Mucosa of gallbladder (tissue), 1 donor: ENCODE measurements around the gene CMC4. TPM values are rescaled to one million over a fixed set of nuclear protein-coding genes. Genes with fewer than 3 reads are reported as not detected.

Source experiments
- DNase-seq: peaks from one replicate; pipeline ENCODE4 v3.0.0-alpha.2; 2020; ENCODE audit warnings: low spot score
- total RNA-seq: library from RNA; stranded (reverse); gene quantifications from one replicate; pipeline ENCODE4 v1.2.1, GENCODE V29; 2021
- donor health status: DM: no; HTN: no; CAD: no.

The CMC4 gene
- total RNA-seq, 1 donor from 2014 or later = 10.1 TPM

DNA sequence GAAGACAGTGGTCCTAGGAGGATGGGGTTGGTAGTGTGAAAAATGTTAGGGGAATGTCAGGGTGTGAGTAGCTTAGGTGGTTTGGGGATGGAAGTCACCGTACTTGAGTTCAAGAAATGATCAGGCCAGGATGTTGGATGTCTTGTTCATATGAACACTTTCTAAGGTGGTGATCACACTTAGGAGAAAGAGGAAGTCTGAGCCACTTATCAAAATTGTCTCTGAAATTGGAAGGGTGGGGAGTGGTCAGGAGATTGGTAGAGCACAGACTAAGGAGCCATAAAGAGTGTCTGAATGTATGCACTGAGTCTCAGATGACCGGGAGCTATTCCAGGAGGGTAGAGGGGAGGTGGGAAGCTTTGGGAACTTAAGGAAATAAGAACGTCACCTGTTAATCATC, 17.3 kb downstream of the CMC4 start:
- DNase-seq = no peak

DNA sequence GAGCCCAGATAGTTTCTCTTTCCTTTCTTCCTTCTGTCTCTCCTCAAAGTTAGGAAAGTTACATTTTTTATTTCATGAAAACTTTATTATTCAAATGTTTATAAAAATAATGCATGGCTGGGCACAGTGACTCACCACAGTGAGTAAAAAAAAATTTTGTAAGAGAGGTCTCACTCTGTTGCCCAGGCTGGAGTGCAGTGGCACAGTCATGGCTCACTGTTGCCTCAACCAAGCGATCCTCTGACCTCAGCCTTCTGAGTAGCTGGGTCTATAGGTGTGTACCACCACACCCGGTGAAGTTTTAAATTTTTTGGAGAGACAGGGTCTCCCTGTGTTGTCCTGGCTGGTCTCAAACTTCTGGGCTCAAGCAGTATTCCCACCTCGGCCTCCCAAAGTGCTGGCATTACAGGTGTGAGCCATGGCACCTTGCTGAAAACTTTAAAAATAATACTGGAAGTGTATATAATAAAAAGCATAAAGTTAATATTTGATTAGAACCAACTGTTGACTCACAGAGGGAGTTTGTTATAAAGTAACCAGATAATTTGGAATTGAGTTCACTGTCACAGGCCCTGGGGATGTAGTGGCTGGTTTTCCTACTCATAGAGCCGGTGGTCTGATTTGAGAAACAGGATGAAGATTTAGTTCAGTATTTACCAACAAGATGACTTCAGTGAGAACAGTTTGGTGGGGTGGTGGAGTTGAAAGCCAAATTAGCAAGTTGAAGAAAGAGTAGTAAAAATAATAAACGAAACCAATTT, 18.0 kb downstream of the CMC4 start:
- no peak for DNase-seq

DNA sequence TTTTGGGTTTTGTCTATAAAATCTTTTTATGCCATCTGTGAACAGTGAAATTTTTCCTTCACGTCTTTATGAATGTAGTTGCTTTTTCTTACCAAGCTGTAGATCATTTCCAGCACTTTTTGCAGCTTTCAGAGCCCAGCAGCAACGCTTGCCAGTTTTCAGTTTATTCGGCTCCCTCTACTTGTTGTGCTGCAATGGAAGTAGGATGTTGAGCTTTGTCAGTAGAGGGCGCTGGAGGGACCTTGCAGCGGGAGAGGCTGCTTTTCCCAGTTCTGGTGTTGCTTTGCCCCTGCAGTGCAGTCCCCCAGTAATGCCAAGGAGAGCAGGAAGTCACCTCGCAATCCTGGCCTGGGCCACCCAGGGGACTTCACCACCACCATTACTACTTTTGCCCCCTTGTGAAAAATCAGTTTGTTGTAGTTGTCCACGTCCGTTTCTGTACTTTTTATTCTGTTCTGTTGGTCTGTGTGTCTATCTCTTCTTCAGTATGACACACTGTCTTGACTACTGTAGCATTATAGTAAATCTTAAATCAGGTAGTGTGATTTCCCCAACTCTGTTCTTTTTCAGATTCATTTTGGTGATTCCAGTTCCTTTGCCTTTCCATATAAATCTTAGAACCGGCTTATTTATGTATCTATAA, 21.8 kb downstream of the CMC4 start:
- peak; percentile 38 for DNase-seq

DNA sequence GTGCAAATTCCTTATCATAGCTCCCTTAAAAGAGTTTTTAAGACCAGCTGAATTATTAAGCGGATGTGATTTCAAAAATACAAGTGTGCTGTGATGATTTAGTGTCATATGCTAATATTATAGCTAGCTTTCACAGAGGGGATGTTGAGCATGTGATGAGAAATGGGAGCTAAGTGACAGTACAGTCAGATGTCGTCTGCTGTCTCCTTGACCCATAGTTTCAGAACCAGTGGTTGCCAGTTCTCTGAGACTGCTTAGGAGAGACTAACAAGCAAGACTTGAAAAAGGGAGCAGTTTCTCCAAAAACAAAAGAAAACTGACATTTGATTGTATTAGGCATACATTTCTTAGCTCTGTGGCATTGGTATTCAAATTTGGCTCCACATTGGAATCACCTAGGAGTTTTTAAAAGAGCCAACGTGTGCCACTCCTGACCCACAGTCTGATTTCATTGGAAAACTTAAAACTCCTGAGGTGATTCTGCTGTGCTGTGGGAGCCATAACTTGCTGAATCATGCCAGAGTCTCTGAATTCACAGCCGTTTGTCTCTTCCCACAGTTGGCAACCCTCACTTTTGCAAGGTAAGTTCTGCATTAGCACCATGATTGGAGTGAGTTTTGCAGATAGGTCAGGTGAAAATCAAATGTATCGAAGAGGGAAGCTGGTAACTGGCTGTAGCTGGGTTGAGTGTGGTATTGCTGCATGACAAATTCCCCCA, 24.0 kb downstream of the CMC4 start:
- no peak for DNase-seq

DNA sequence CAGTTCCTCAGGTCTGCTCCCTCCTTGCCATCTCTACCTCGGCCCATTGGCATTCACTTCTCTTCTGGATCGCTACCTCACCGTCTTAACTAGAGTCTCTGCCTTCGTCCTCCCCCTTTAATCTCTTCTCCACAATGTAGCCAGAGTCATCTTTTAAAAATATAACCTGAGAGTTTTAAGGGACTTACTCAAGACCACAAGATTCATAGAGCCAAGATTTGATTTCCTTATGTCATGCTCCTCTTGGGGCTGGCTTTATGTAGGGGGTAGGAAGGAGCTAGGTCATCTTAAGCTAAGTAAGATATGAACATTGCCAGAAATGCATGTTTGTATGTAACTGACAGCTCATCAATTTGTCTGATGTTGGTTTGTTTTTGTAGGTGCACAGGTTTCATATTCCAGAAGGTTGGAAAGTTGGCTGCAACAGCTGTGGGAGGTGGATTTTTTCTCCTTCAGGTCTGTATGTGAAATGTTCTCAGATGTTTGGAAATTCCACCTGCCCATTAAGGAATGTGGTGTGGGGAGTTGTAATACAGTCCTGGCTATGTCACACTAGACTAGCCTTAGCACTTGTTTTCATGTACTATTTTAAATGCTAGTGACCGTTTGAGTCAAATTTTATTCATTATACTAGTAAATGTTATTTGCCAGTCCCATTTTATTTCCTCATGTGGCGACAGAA, 24.7 kb downstream of the CMC4 start:
- no peak for DNase-seq

DNA sequence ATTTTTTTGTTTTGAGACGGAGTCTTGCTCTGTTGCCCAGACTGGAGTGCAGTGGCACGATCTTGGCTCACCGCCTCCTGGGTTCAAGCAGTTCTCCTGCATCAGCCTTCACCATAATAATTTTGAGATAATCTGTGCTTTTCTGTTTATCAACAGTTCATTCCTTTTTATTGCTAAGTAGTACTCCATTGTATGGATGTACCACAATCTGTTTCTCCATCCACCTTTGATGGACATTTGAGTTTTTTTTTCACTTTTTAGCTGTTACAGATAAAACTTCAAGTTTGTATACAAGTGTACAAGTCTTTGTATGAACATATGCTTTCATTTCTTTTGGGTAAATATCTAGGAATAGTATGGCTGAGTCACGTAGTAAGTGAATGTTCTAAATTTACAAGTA, 35.2 kb downstream of the CMC4 start:
- no peak for DNase-seq

DNA sequence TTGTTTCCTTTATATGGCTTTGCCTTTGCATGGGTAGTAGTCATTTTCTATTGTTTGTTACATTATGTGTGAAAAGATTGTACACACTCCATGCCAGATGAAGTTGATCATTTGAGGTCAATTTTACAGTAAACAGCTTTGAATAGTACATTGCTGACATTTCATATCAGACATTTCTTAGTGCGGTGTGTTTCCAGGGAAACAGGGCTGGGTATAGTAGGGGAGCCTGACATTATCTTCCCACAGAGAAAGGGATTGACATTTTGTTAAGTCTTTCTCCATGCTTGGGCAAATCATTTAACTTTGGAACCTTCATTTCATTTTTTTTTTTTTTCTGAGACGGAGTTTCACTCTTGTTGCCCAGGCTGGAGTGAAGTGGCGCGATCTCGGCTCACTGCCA, 39.3 kb downstream of the CMC4 start:
- DNase-seq = no peak

DNA sequence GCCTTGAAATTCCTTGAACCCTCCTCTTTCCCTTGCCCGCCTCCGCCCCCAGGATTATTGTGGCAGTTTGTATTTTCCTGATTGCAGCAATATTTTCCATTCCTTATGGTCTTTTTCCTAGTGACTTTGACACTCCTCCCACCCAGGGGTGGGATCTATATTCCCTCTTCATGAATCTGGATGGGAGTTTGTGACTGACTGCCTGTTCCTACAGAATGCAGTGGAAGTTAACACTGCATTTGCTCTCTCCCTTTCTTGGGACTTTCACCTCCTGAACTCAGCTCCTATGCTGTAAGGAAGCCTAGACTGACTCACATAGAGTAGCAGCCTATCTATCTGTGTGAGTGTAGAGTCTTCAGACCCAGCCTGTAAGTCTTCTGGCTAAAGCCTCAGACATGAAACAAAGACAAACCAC, 42.1 kb downstream of the CMC4 start:
- no peak for DNase-seq

DNA sequence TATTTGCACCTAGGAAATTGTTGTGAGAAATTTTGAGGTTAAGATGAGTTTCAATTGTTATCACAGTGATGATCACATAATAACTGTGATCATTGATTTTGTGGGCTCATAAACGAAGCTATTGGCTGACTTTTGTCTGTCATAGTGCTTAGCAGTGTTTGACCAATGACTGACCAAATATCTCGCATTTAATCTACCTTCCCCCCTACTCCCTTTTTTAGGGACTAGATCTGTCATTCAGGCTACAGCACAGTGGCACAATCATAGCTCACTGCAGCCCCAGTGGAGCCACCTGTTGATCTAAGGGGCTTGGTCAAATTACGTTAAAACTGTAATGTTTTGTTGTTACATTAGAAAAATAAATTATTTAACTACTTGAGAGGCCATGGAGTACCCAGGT, 42.8 kb downstream of the CMC4 start:
- no peak for DNase-seq

DNA sequence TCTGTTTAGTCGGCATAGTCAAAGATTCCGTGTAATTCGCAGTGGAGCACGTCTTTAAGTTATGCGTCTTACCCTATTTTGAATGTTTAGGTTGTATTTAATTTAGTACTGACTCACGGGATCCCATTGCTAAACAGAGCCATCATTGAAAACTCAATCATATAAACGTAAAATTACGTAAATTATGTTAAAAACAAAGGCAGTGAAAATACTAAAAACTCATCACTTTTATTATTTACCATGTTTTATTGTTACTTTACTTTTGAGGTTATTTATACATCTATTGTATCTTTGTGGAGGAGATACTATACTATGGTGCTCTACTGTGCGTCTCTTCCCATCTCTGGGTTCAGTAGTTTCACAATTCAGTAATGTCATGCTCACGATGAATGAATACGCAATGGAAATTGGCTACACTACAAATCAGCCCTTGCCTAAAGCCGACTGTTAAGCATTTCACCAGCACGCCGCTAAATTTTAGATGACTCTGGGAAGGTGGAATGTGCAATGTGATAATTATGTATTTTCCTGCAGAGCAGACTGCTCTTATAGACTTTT, 43.3 kb downstream of the CMC4 start:
- peak; percentile 17 for DNase-seq

DNA sequence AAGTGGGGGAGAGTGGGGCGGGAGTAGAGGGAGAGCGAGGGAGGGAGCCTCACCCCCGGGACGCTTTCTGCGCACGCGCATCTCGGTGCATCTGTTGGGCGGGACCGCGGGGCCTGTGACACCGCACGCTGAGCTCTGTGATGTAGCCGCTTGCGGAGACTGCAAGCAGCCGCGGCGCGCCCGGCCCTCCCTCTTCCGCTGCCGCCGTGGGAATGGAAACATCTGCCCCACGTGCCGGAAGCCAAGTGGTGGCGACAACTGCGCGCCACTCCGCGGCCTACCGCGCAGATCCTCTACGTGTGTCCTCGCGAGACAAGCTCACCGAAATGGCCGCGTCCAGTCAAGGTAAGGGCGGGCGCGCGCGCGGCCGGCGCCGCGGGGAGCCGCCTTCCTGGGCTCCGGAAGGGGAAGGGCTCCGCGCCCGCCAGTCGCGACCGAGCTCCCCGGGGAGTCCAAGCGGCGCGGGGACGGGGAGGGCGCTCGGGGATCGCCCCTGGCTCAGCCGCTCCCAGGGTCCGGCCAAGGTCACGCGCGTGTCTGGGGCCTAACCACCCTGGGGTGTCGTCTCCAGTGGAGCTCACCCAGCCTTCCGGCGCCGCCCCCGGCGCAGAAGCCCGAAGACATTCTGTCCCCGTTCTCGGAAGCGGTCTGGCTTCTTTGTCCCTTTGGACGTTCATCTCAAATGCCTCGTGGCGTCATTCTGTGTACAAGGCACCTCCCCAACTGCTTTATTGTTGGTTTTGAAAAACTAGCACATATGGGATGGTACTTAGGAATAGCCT, 44.0 kb downstream of the CMC4 start, which contains the start of gene FUNDC2:
Gene FUNDC2 (plus strand): TSS at position 118 of the 782 bp plus-strand sequence. CDS start 95 bp downstream, at position 213.
- peak; percentile 94 for DNase-seq

DNA sequence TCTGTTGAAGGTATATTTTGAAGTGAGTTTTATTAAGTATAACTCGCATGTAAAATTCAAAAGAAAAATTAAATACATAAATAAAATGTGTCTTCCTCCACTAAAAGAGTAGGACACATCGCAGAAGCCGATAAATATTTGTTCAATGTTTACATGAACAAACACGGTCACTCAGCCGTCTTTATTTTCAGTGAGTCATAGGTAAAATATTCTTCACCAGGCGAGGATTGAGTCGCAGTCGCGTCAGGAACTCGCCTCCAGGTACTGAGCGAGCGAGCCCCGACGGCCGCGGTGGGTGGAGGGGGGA, 44.6 kb downstream of the CMC4 start:
- DNase-seq = no peak

DNA sequence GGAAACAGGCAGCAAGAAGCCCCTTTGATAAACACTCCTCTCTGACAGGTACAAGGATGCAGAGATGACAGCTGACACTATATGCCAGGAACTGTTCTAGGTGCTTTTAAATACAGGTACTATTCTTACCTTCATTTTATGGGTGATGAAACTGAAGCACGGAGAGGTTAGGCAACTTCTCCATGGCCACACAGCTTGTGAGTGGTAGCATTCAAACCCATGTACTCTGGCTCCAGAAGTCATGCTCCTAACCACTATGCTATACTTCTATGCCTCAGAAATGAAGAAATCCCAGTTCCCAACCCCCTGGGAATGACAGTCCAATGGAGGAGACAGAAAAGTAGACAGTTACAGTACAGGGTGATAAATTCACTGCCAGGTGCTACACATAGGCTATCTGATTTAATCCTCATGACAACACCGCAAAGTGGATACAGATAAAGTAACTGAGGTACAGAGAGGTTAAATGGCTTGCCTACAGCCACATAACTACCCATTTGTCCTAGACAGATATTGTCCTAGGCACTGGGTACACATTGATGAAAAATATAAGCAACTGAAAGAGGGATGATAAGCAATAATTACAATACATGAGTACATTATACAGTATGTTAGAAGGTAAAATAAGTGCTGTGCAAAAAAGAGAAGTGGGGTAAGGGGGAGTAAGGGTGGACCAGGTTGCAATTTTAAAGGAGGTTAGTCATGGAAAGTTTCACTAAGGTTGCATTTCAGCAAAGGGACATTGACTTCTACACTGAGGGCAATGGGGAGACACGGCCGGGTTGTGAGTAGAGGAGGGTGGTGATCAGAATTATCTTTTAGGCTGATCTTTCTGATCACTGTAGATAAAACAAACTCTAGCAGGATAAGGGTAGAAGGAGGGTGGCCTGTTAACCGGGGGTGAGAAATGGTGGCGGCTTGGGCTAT, 46.8 kb downstream of the CMC4 start:
- no peak for DNase-seq

DNA sequence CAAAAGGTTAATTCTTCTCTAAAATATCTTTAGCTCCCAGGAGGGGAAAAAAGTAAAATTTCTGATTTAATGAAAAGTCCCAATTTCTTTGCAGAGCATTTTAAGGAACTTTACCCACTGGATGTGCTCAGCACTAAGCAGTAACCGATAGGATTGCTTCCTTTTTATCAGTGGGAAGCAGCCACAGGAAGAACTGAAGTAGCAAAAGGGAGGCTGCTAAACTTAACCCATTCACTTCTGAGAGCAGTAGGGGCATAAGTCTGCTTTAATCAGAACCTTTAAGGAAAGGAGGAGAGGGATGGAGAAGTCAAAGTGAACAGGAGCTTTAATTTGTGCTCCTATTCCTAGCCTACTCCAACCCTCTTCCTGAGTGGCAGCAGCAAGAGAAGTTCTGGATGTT, 48.4 kb downstream of the CMC4 start, which contains the start of gene F8:
Gene F8 (minus strand): TSS at position 139 of the 400 bp plus-strand sequence. CDS start 171 bp downstream, outside the sequence.
- no peak for DNase-seq

DNA sequence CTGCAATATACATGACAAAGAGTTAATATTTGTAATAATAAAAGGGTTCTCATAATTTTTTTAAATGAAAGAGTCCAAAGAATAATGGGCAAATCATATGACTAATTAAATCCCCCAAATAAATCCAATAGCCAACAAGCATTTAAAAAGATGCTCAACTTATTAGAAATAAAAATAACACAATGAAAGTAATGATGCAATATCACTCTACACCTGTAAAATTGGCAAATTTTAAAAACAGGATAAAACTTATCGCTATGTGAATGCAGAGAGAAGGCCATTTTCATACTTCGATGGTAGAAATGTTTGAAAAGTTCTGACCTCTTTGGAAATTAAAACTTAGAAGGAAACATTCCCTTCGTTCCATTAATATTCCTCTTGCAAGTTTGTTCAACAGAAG, 50.3 kb downstream of the CMC4 start:
- DNase-seq = no peak

Other genes starting within 250 kb of the CMC4 start
- gene SMIM9, start 236.5 kb downstream of the CMC4 start, total RNA-seq = not detected
- 31.7 TPM for gene F8A1, start 184.8 kb downstream of the CMC4 start, total RNA-seq
- gene F8, start 48.4 kb downstream of the CMC4 start, total RNA-seq = 5.5 TPM
- gene FUNDC2, start 44.3 kb downstream of the CMC4 start, total RNA-seq = 82.7 TPM
- 18.7 TPM for gene MTCP1, start within 50 bp of the CMC4 start, total RNA-seq
- 15.5 TPM for gene BRCC3, start 372 bp upstream of the CMC4 start, total RNA-seq
- gene VBP1, start 145.3 kb upstream of the CMC4 start, total RNA-seq = 36.9 TPM
- gene RAB39B, start 193.4 kb upstream of the CMC4 start, total RNA-seq = 1.2 TPM